ENCODE measurements around the gene ELMO1.
A peak's percentile ranks its signal among the peaks of the same experiment; 100 is the strongest.

ELMO1 gene

DNA sequence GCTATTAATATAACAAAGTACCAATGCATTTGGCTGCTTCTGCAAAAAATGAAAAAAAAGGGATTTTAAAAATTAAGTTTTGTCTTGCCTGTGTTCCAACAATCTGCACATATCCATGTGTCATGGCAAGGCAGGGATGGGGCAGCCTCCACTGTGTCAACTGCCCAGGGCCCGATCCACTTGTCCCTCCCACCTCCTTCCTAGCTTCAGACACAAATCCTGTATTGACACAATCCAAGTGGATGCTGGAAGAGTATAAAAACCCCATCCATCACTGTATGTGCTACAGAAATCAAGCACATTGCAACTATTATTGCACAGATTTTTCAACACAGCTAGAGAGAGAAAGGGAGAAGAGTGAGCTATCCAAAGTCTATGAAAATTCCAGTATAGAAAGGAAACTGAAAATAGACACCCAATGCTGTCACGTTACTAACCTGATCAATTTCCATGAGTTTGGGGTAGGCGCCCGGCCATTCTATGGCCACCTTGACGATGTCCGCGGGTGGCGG lies 106.4 kb downstream of the ELMO1 start:
- DNase-seq: peak; percentile 57 to 69

DNA sequence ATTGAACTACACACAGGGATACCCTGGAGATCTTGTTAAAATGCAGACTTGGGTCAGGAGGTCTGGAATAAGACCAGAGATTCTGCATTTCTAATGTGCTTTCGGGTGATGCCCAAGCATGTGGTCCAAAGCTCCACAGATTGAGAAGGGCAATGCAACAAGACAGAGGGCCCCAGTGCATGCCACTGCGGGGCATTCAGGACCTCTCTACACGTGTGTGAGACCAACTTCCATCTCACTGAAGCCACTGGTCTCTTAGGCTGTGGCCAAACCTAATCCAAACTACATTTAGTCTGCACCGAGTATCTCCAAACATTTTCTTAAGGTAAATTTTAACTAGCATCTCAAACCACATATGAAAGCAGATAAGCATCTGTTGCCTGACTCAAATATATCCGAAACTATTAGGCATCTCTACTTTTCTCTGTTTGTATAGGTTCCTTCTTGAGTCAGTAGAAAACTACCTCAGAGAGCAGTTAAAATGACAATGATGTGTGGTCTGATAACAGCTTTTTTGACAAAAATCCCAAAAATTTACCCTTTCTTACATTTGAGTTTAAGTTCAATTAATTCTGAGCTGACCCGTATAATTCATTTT lies 107.5 kb downstream of the ELMO1 start:
- no peak for DNase-seq

DNA sequence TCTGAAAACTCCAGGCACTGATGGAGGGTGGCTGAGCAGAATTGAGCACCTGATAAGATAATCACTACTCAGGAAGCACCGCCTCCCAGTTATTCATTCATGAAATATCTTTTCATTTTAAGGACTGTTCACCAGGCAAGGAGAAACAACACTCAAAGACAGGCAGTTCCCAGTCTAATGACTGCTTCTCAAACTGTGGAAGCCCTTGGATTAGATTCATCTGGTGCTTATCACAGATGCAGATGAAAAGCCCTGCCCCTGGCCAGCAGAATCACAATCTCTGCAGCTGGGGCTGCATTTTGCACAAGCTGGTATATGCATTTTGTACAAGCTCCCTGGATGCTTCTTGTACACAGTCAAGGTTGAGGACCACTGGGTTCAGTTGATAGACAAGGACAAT lies 109.7 kb downstream of the ELMO1 start:
- DNase-seq: no peak

DNA sequence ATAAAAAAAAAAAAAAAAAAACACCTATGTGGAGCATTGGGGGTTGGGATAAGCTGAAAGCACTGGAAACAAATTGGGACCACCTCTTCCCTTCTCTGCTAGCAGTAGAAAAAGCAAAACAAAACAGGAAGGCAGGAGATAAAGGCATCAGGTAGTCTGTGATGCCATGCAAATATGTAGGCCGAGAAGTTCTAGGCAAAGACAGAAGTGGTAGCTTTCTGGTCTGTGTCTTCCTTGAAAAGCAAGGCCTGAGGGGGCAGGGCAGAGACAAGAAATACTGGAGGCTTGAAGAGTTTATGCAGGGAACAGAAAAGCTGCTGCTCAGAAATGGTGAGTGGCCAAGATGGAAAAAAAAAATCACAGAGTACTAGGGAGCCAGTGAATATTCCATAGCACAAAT lies 111.1 kb downstream of the ELMO1 start:
- DNase-seq: no peak

DNA sequence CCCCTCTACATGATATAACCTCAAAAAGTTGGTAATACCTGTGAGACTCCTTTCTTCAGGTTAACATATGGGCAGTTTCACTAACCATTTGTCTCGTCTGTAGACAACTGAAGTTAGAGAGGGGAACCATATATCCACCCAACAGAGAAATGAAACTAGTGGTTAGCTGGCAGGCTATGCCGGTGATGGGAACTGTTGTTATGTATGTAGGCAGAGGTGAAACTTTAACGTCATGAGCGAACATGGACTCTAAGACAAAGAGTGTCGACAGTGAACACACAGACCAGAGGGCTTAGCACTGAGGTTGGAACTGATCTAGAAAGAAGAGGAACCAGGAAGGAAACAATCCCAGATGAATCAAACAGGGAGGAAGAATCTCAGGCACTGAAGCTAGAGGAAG lies 112.4 kb downstream of the ELMO1 start:
- DNase-seq: no peak

DNA sequence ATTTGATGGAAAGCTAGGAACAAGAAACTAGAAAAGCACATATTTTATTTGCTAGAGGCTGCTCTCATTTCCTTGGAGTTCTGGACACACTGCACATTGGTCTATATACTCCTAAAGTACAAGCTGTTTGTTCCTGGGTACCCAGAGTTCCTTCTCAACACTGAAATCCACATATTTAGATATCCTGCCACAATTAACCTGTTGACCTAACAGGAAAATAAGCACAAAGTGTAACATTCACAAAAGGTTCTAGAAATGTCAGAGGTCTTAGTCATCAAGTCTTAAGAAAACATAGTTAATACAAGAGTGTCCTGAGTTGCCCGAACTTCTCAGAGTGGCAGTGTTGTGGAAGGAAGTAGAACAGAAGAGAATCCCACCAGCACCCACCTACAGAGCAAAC lies 115.6 kb downstream of the ELMO1 start:
- no peak for DNase-seq

DNA sequence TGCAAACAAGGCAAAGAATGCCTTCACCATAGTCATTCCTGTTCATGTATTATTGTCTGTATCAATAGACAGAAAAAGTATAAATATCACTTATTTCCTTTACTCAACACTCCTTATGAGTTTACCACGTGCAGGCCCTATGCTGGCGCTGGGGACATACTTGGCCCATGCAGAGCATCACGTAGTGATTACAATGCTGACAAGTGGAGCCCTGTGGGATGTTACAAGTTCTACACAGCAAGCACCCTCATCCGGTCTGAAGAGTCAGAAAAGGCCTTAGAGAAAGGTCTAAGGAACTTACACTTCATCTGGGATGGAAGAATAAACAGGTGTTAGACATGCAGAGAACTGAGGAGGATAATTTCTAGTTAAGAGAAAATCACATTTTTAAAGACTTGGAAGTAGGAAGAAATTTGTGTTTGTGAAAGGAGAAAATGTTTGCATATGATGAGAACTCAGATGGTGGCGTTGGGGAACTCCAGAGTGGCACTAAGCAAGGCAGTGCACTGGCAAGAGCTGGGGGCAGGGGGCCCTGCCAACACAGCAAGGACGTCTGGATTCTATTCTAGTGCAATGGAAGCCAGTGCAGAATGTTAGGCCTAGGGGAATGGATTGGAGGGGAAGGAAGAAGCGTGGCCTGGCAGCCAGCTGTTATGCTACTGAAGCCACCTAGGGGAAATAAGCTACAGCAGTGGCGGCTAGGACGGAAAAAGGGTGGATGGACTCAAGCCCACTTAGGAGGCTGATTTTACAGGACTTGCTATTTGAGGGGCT lies 116.2 kb downstream of the ELMO1 start:
- DNase-seq: no peak

DNA sequence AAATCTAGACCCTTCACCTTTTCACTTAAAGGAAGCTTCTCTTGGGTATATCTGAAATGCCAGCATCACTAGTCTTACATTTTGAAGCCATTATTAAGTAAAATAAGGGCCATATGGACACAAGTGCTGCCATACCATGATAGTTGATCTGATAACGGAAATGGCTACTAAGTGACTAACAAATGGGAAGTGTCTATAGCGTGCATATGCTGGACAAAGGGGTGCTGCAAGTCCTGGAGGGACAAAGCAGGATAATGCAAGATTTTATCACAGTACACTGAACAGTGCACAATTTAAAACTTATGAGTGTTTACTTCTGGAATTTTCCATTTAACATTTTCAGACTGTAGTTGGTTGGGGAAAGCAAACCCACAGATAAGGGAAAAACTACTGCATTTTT lies 117.9 kb downstream of the ELMO1 start:
- no peak for DNase-seq

DNA sequence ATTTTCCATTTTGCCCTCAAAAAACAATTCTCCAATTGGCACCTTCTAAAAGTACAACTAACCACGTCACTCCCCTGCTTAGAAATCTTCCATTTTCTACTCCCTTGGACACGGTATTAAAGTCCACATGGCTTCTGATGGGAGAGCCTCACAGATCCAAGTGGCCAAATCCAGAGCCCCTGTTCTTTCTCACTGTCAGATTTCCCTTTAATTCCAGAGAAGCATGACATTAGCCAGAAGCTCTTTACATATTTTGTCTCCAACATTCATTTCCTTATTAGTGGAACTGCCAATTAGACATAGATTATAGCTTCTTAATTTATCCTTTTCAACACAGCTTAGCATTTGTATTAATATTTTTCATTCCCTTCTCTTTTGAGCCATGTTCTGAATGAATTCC lies 118.7 kb downstream of the ELMO1 start:
- DNase-seq: no peak

DNA sequence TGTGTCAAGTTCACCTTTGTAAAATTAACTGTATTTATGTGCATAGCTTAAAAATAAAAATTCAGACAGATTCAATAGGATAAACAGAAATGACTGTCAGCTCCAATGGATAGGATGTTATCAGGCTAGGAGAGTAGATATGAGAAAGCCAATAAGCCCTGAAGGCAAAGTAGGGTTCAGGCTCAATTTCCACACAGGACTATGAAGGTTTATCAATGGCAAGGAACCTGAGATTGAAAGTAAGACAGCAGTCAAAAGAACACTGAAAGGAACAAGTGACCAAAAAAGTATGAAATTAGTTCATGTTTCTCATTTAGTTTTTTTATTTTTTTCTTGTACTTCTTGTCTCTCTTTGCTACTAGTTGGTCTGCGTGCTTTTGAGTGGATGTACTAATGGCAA lies 121.4 kb downstream of the ELMO1 start:
- DNase-seq: no peak

DNA sequence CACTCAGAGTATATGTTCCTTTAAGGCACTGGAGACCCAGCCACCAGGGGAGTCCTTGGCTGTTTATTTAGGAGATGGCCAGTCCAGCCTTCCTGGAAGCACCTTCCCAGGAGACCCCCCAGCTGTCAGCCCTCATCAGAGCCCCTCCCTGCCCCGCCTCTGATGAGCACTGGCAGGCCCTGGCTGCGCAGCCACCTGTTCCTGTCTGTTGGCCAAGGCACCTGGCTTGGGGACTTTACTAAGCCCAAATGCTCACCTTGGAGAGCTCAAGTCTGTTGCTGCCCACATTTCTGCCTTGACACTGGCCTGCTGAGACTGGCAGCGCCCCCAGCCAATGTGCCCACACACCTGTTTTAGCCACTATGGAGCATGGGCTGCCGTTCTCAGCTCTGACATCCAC lies 124.7 kb downstream of the ELMO1 start:
- no peak for DNase-seq

DNA sequence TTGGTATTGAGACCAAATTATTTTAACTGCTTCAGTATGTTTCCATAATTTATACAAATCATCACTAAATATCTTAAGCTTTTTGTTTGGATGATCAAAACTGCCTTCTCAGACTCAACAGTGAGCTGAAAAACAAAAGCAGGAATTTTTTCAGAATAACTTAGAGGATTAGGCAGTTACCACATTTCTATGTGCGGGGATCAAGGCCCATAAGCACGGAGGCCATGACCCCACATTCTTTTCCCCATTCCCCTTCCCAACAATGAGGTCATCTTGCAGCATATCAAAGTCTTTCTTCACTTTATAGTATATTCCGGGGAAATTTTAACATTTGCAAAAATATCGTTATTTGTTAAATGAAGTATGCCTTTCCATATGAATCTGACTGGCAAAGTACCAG lies 125.8 kb downstream of the ELMO1 start:
- no peak for DNase-seq

DNA sequence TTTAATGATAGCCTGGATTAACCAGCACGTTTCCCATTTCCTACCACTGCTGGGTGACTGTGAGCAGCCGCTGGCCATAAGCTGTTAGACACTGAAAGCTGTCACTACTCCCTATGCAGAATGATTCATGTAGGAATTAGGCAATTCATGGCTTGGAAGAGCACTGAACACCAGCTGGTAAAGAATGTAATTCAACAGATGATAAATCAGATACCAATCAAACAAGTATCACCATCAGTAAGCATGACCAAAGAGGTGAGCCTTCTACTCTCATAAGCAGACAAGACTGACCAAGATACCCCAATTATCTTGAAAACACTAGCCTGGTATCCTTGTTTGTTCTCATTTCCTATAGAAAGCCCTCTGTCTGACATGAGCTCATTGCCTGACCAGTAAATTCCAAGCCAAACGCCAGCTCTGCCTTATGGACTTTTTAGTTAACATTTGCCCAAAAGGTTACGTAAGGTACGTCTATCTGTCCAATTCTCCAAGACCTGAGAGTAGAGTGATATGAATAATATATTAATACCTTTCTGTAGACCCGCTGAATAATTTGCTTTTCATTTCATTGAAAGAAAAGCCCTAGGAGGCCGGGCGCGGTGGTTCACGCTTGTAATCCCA lies 127.7 kb downstream of the ELMO1 start:
- peak in 1 of 2 experiments; percentile 19 for DNase-seq

DNA sequence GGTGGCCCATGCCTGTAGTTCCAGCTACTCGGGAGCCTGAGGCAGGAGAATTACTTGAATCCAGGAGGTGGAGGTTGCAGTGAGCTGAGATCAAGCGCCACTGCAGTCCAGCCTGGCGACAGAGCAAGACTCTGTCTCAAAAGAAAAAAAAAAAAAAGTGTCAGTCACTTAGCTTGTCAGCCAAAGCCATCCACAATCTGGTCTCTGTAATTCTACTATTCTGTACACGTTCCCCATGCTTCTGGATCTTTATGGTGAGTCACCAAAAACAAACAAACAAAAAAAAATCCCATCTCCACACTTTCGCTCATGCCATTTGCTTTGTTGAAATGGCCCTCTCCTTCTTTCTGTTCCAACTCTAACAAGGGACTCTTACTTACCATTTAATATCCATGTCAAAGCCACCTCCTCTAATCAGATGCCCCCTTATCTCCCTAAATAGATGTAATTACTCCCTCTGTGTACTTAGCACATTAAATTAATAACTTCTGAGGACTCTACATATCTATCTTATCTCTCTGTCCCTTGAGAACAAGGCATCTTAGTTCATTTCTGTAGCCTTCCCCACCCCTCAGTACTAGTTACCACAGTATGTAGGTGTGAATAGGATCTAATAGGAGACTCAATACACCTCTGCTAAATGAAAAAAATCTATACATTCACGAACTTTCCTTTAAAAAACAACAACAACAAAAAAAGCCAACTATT lies 128.4 kb downstream of the ELMO1 start:
- no peak for DNase-seq

DNA sequence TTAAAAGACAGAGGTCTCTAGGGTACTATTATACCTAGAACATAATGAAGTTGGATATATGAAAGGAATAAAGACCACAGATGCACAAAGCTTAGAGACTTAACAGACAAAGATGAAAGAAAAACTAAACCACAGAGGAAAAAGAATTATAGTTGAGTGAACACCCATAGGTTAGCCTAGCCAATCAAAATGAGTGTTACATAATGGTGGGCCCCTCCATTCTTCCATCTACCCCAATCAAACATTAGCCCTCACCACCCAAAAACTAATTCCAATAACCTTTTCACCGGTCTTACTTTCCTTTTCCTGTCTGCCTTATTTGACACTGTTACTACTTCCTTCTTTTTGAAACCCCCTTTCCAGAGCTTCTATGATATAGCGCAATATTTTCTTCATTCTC lies 130.1 kb downstream of the ELMO1 start:
- peak; percentile 64 to 77 for DNase-seq

DNA sequence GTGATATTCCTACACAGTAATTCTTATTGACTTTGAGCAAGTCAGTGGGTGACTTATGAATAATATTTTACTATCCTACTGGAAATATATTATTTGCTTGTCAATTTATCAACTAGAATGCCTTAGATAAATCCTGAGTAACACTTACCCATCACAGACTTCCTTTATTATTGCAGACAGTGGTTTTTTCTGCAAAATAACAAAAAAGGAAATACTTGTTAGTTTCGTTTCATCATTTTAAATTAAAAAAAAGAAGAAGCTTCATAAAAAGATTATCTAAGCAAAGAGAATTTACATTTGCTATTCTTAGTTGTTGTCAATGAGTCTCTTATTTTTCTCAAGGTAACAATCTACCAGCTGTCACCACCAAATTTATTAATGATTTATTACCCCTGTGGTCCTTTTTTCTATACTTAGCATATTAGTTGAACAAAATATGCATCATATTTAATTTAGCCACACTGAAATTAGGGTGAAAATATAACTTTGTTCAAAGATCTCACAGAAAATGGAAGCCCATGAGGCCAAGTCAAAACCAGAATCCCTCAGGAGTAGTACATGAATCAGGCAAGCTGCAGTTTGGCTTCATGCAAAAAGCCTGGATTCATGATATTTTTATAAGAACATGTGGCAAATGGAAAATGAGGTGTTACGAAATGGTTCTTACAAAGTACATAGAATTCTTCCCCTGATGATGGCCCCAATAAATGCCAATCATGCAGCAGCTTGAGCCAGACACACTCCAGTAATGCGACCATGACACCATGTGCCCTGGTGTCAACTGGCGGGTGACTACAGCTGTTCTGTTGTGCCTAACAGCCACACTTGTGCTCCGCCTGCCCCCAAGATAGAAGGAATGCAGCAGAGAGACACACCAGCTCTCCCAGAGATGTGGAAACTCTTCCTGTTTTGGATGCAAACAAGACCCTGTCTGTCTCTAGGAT lies 132.6 kb downstream of the ELMO1 start:
- DNase-seq: no peak

DNA sequence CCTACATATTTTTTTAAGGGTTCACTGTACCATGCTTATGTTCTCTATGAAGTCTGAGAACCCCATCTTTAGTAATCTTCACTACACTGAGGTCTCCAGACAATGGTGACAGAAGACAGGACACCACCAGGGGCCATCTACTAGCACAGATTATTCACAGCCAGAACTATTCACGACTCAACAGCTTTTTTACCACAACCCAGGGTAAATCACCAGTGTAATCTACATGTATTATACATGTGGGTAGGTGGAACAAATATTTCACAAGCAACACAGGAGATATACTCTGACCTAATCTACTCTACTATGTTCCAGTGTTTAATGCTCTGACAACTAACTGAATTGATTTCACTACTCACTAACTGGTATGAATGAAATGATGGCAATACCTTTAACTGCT lies 136.1 kb downstream of the ELMO1 start:
- DNase-seq: no peak

DNA sequence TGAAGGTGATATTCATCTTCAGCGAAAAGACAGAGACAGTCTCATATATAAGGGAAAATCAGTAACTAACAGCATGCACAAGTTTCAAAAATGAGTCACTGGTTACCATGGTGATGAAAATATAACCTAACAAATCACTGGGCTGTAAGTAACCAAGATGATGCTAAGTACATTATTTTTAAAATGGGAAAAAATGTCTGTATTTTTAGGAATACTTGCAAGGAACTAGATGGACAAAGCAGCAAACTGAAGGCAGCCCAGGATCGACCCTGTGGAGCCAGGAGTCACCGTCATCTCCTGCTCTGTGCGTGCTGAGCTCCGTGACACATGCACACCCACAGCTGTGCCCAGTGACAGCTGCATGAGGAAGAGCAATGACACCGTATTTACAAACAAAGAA lies 137.3 kb downstream of the ELMO1 start:
- DNase-seq: no peak

DNA sequence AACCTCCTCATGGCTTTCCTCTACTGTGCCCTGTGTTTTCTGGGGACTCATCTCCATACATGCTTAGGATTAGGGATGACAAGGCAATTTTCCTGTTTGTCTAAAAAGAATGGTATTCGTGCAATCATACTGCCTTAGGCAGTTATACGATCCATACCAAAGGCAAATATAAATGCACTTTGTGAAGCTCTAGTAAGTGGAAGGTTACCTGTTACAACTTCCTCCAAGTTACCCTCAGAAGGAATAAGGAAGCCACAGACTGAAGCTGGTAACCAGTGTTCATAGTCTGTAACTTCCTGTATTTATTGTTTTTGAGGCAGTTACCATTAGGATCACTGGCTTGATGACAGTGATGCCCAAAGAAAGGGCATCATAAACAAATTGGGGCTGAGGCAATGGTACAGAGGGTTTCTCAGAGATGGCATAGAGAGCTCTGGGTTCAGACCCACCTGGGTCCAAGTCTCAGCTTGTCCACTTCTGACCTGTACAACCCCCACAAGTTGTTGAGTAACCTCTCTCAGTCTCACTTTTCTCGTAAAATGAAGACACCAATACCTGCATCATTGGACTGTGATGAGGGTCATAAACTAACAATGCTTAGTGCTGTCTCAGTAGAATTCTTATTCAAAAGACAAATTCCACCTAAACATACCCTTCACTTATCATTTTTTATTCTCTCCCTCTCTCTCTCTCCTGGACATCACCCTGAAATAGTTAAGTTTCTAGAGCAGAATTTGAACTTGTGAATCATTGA lies 138.2 kb downstream of the ELMO1 start:
- peak; percentile 95 to 98 for DNase-seq

DNA sequence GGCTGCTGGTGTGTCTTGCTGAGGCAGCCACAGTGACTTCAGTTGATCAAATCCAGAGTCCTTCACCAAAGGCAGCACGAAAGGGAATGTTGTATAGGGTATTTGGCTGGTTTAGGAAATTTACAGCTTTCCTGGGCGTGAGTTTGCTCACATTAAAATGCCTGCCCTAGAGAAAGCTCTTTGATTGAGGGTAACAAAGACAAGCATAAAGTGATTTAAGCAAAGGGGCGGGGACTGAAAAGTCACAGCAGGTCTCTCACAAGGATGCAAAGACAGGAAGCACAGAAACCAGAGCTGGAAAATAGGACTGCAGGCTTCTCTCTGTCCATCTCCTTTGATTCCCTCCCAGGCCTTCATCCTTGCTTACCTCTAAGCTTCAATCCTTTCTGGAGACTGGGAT lies 139.2 kb downstream of the ELMO1 start:
- DNase-seq: no peak

DNA sequence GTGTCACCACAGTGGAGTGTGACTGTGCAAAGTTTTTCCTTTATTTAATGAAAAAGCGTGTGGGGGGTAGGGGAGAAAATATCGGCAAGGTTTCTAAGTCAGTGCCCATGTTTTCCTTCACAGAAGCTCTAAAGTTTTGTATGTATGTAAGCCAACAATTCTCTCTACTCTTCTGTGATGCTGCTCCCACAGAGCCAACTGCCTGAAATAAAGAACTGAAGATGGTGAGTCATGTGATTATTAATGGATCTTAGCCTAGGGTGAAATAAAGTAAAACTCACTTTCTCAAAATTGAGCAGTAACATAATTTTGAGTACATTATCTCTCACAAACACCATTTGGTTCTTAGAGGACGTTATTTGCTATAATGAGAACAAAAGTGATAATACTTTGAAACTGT lies 143.7 kb downstream of the ELMO1 start:
- no peak for DNase-seq

DNA sequence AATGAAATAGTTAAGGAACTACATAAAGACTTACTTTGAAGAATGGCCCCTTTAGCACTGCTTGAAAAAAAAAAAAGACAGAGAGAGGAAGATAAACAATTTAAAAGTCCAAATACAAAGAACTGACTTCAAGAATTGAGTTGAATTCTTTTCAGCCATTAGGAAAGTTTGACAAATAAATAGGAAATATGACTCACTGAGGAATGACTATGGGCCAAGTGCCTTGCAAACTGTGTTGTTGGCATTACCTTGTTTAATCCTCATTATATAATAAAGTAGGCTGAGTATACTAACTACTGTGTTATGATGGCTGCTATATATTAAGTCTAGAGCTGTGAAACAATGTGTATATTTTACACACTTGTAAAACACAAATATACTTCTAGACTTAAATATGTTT lies 151.1 kb downstream of the ELMO1 start:
- no peak for DNase-seq

All from Kasumi-1 (cell line).